KMS-11 (cell line): ENCODE data around the gene CDH7.

Experiments used
- H2AFZ ChIP-seq: fragments of 200-600 bp; sonication (generic); 2 replicates; pipeline ENCODE4 v1.6.1; 2016; ENCODE audit warnings: antibody characterized with exemption, mixed run types, low read depth
- H3K27ac ChIP-seq: fragments of 200-600 bp; sonication (generic); 2 replicates; pipeline ENCODE4 v1.6.1; 2016; ENCODE audit warnings: mild to moderate bottlenecking, mixed run types
- H3K27me3 ChIP-seq: fragments of 200-600 bp; sonication (generic); 2 replicates; pipeline ENCODE4 v1.6.1; 2017; ENCODE audit warnings: mild to moderate bottlenecking, low read depth, mixed run types, moderate library complexity; ENCODE audit not compliant: insufficient read depth
- H3K36me3 ChIP-seq: fragments of 200-600 bp; sonication (generic); 2 replicates; pipeline ENCODE4 v1.6.1; 2017; ENCODE audit warnings: mild to moderate bottlenecking, mixed run types; ENCODE audit not compliant: insufficient read depth
- H3K4me1 ChIP-seq: fragments of 200-600 bp; sonication (generic); 2 replicates; pipeline ENCODE4 v1.6.1; 2016; ENCODE audit warnings: mild to moderate bottlenecking, low read depth, mixed run types; ENCODE audit not compliant: poor library complexity, severe bottlenecking
- H3K4me2 ChIP-seq: fragments of 200-600 bp; sonication (generic); 2 replicates; pipeline ENCODE4 v1.7.0; 2016; ENCODE audit warnings: mild to moderate bottlenecking, mixed run types
- H3K4me3 ChIP-seq: fragments of 200-600 bp; sonication (generic); IDR thresholded peaks from 2 replicates; pipeline ENCODE4 v1.6.1; 2017; ENCODE audit warnings: low read depth, low read length, mixed read lengths; ENCODE audit not compliant: insufficient read depth
- H3K79me2 ChIP-seq: fragments of 200-600 bp; sonication (generic); 2 replicates; pipeline ENCODE4 v1.6.1; 2016; ENCODE audit warnings: low read depth, mixed run types; ENCODE audit not compliant: insufficient read depth
- H3K9ac ChIP-seq: fragments of 200-600 bp; sonication (generic); 2 replicates; pipeline ENCODE4 v1.6.1; 2016; ENCODE audit warnings: mild to moderate bottlenecking, mixed run types
- H4K20me1 ChIP-seq: fragments of 200-600 bp; sonication (generic); 2 replicates; pipeline ENCODE4 v1.6.1; 2016; ENCODE audit warnings: mild to moderate bottlenecking, mixed run types; ENCODE audit not compliant: insufficient read depth
- CTCF ChIP-seq: fragments of 200-600 bp; sonication (generic); conservative IDR thresholded peaks from 2 replicates; pipeline ENCODE4 v1.6.1; 2017; ENCODE audit warnings: low read depth, mild to moderate bottlenecking, antibody characterized with exemption, low read length, moderate library complexity, mixed read lengths

Gene CDH7

GRCh38 chr18:65790604-65791003 lies 39.8 kb downstream of the CDH7 start:
- no peak overlapping the region for H3K9ac ChIP-seq
- no peak overlapping the region for H3K4me3 ChIP-seq
- H3K4me2 ChIP-seq = no peak overlapping the region
- H3K27ac ChIP-seq = no peak overlapping the region
- TF ChIP-seq CTCF = no peak
- no peaks in the 10 kb centered on the region for H3K27me3 ChIP-seq
- no peaks in the 10 kb centered on the region for H4K20me1 ChIP-seq
- no peak overlapping the region for H2AFZ ChIP-seq
- no peaks in the 10 kb centered on the region for H3K79me2 ChIP-seq
- peaks cover 28% of the 10 kb centered on the region for H3K4me1 ChIP-seq
- no peaks in the 10 kb centered on the region for H3K36me3 ChIP-seq

- no peak overlapping the region for H3K4me3 ChIP-seq
- no peak overlapping the region for H2AFZ ChIP-seq
- H3K9ac ChIP-seq = no peak overlapping the region
- no peaks in the 10 kb centered on the region for H3K36me3 ChIP-seq
- TF ChIP-seq CTCF = no peak
- H4K20me1 ChIP-seq = no peaks in the 10 kb centered on the region
- H3K4me1 ChIP-seq = peaks cover 24% of the 10 kb centered on the region
- H3K79me2 ChIP-seq = no peaks in the 10 kb centered on the region
- H3K27ac ChIP-seq = no peak overlapping the region
- no peak overlapping the region for H3K4me2 ChIP-seq
- H3K27me3 ChIP-seq = no peaks in the 10 kb centered on the region
These were observed 40.9 kb downstream of the CDH7 start for GRCh38 chr18:65791719-65792118.

DNA sequence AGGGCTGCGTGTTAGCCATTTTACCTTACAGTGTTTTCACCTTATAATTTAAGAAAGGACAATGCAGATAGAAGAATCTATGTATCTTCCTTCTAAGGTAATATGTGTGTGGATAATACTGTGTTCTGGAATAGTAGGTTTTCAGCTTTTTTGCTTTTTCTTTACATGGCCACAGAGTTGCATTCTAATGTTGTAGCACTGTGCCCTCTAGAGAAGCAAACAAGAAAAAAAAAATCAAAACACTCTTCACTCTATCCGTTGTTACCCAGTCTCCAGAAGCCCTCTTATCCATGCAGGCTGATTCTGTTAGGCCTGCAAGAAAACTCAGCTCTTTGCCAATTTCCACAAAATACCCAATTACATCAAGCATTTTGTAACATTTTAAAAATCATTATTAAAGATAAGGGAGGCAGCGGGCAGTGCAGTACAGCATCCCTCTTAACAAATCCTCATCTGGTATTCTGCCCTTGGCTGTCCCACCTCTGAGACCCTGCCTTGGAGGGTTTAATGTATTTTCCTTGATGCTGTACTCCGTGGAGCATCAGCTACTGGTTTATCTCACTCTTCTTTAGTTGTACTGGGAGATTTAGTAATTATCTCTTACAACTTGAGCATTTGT lies 41.8 kb downstream of the CDH7 start:
- Histone ChIP-seq H3K4me2 (no peak overlapping the region), H4K20me1 (no peaks in the 10 kb centered on the region), H3K36me3 (no peaks in the 10 kb centered on the region), H3K27ac (no peak overlapping the region), H3K27me3 (no peaks in the 10 kb centered on the region), H2AFZ (no peak overlapping the region), H3K79me2 (no peaks in the 10 kb centered on the region), H3K9ac (no peak overlapping the region), H3K4me3 (no peak overlapping the region), H3K4me1 (peaks cover 16% of the 10 kb centered on the region)
- no peak for TF ChIP-seq CTCF

GRCh38 chr18:65808759-65809158 lies 57.9 kb downstream of the CDH7 start:
- Histone ChIP-seq H3K27ac (no peak overlapping the region), H3K27me3 (no peaks in the 10 kb centered on the region), H3K4me3 (no peak overlapping the region), H3K79me2 (no peaks in the 10 kb centered on the region), H3K36me3 (no peaks in the 10 kb centered on the region), H3K4me2 (no peak overlapping the region), H3K9ac (no peak overlapping the region), H3K4me1 (peaks cover 21% of the 10 kb centered on the region), H2AFZ (no peak overlapping the region), H4K20me1 (no peaks in the 10 kb centered on the region)
- no peak for TF ChIP-seq CTCF
